ENCODE results near the gene TSPAN9.
"Not testable (repeated sequence)": the region's sequence is repeated elsewhere in the genome, so short reads cannot be mapped to it uniquely, and the experiment has no call there.

TSPAN9 gene

DNA sequence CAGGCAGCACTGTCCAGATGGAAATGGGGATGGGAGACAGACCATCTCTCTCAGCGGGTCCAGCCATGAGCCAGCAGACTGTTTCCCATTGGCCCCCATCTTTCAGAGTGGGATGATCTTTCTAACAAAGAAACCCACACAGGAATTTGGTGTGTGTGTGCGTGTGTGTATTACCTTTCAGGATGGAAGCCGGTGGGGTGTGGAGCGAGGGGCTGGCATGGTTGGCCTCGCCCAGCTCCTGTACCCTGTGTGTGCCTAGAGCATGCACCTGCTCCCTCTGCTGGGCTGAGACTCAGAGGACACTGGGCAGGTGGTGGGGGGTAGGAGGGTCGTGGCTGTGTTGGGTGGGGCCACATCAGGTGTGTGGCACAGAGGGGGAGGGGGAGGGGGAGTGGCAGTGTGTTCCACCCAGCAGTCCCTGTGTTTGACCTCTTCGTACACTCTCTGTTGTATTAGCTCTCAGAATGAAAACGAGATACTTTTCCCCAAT, 33.0 kb upstream of the TSPAN9 start:
- no peak for DNase-seq (ENCODE audit: low read depth)

DNA sequence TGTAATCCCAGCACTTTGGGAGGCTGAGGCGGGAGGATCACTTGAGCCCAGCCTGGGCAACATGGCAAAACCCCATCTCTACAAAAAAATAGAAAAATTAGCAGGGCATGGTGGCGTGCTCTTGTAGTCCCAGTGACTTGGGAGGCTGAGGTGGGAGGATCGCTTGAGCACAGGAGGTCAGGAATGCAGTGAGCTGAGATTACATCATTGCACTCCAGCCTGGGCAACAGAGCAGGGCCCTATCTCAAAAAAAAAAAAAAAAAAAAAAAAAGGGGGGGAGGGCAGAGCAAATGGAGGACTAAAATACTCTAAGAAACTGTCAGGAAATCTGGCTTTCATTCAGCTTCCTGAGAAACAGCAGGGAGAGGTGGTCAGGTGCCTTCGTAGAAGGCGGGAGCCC, 31.7 kb upstream of the TSPAN9 start:
- DNase-seq (ENCODE audit: low read depth), result no peak

DNA sequence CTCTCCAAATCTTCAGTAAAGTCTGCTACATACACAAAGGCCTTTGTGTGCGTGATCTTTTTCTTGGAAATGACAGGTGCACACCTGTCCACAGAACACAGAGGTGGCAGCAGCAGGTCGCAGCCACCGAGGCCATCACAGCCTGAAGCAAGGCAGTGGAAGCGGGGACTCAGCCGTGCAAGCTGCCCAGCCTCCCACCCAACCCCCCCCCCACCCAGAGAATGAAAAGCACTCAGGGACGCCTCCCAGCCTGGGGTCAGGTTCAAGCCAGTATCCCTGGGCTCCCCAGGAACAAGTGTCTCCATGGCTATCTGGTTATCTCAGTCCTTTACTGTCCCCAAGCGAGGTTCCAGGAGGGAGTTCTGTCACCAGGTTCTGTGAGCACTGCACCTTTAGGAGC, 31.2 kb upstream of the TSPAN9 start:
- no peak for DNase-seq (ENCODE audit: low read depth)

DNA sequence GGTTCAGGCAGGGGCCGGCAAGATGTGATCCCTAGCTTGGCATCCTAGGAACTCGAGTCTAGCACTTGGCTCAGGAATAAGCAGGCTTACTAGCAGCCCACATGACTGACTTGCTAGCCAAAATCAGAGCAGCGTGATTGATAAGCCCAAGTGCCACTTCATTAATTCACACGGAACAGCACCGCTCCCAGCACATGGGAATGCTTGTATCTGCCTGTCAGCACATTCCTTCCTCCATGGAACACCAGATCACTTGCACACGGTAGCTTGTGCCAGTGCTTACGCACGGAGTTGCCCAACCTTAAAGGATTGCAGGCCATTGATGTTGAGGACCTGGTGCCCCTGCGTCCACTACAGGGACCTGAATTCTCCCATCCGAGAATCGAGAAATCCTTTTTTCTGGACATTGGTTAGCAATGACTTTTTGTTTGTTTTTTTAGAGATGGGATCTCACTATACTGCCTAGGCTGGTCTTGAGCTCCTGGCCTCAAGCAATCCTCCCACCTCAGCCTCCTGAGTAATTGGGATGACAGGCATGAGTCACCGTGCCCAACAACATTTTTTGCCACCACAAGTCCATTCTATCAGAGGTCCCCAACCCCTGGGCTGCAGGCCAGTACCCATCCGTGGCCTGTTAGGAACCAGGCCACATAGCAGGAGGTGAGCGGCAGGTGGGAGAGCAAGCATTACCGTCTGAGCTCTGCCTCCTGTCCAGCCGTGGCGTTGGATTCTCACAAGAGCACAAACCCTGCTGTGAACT, 30.6 kb upstream of the TSPAN9 start:
- peak; percentile 51 for DNase-seq (ENCODE audit: low read depth)

DNA sequence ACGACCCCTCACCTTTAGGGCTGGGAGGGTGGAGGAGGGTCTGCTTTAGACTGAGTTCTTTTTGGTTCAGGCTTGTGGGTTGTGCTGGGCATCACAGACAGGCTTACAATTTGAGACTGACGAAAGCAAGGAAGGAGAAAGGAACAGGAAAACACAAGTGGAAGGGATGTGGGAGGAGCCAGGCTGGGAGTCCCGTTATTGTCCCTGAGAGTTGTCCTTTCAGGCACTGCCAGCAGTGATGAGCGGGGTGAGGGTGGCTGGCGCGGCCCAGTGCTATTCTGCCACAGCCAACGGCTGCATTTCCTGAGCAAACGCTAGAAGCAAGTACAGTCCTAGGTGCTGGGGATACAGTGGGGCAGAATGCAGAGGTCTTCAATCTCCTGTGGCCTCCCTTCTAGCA, 29.2 kb upstream of the TSPAN9 start:
- DNase-seq (ENCODE audit: low read depth), result no peak

DNA sequence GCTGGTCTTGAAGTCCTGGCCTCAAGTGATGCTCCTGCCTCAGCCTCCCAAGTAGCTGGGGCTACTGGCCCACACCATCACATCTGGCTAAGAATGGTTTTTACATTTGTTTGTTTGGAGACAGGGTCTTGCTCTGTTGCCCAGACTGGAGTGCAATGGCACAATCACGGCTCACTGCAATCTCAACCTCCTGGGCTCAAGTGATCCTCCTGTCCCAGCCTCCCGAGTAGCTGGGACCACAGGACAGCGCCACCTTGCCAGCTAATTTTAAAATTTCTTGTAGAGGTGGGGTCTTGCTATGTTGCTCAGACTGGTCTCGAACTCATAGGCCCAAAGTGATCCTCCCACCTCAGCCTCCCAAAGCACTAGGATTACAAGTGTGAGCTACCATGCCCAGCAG, 28.6 kb upstream of the TSPAN9 start:
- DNase-seq (ENCODE audit: low read depth), result no peak

DNA sequence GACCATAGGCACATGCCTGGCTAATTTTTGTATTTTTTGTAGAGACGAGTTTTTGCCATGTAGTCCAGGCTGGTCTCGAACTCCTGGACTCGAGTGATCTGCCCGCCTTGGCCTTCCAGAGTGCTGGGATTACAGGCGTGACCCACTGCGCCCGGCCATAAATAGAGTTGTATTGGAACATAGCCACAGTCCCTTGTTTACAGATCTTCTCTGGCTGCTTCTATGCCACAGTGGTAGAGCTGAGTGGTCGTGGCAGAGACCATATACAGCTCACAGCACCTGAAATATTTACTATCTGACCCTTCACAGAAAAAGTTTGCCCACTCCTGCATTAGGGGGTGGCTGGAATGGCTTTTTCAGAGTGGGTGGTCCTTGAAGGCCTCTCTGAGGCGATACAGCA, 28.0 kb upstream of the TSPAN9 start:
- no peak for DNase-seq (ENCODE audit: low read depth)

DNA sequence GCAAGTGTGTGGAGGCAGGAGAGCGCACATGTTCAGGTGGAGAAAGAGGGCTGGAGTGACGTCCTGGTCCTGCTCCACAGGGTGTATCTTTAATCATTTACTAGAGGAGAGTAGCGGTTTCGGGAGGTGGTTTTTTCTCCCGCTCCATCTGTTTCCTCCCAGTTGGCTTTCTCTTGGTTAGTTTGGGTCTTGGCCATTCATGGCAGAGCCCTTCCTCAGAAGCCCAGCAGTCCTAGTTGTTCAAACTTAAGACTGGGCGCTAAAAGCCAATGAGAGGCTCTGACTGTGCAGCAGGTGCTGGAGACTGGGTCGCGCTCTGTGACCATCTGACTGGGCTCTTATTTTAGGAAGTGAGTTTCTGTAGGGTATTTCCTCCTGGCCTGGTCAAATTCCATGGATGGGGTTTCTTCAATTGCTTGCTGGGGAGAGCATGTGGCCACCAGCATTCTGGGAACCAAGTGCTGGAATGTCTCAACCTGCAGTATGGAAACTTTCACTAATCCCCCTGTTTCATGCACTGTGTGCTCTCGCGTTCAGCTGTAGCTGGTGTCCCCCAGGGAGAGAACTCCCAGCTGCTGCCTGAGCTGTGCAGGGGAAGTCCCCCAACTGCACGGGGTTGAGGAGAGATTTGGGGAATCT, 27.4 kb upstream of the TSPAN9 start:
- DNase-seq (ENCODE audit: low read depth), result no peak

DNA sequence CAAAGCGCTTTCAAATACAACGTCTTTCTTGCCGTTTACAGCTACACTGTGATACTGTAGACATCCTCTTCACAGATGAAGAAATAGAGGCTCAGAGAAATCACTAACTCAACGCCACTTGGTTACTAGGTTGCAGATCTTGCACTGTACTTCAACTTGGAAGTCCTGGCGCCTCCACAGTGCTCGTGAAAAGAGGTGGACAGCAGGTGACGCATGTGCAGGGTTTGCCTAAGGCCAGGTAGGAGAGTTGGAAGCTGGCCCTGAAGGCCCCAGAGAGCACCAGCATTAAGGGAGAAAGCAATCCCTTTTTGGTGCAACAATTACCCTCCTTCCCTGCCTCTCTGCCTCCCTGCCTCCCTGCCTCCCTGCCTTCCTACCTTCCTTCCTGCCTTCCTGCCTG, 22.8 kb upstream of the TSPAN9 start:
- DNase-seq (ENCODE audit: low read depth), result no peak

DNA sequence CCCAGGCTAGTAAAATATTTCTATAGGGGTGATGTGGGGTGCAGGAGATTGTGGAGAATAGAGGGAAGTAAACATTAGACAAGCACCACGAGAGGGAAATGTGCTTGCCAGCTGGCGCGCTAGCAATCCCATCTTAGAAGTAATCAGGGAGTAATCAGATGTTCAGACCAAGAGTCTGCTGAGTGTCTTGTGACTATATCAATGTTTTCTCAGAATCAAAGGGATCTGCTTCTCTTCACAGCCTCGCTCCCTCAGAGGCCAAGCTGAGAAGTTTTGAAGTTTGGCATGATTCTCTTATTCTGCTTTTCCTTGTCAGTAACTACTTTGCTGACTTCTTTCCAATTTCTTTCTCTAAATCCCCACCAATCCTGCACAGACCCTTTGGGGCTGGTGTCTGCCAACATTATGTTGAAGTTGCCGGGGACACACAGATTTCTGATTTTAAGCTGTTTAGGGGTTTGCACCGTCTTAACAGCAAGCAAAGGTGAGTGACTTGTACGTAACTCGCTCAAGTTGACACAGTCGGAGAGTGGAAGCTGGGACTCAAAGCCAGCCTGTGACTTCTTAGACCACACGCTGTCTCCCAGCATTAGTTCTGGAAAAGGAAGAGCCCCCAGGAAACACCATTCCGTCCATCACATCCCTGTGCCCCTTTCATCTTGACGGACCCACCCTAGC, 22.0 kb upstream of the TSPAN9 start:
- DNase-seq (ENCODE audit: low read depth), result no peak

DNA sequence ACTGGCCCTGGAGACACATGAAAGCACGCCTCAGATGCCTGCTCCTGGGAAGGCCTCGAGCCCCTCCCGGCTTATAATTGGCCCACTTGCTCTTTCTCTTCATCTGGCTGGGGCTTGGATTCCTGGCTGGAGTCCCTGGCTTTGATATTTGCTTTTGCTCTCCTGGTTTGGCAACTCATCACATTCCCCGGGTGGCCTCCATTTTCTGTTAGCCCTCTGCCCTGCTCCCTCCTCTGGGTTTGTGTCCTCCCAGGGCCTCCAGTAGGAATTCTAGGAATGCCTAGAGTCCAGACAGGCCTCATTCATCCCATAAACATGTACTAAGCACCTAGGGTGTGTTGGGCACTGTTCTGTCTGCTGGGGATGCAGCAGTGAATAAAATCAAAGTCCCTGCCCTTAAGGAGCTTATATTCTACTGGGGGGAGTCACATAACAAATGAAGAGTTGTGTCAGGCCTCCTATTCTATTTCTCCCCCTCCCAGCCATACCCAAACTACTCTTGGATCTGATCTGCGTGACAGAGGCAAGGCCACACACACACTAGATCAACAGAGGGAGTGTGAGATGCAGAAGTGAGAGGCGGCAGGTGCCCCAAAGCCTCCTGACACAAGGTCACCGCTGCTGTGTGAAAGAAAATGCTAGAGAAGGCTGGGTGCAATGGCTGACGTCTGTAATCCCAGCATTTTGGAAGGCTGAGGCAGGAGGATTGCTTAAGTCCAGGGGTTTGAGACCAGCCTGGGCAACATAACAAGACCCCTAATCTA, 21.3 kb upstream of the TSPAN9 start:
- DNase-seq (ENCODE audit: low read depth), result no peak

DNA sequence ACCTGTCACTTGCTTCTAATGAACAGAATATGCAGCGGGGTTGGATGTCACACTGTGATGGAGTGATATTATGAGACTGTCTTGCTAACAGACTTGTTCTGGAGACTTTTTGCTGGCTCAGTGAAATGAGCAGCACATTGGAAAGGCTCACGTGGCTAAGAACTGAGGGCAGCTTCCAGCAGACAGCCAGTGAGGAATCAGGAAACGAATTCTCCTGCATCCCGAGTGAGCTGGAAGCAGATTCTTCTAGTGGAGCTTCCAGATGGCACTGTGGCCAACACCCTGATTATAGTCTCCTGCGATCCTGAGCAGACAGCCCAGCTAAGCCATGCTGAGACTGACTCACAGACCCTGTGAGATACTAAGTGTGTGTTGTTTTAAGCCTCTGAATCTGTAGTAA, 16.1 kb upstream of the TSPAN9 start:
- peak; percentile 40 for DNase-seq (ENCODE audit: low read depth)

DNA sequence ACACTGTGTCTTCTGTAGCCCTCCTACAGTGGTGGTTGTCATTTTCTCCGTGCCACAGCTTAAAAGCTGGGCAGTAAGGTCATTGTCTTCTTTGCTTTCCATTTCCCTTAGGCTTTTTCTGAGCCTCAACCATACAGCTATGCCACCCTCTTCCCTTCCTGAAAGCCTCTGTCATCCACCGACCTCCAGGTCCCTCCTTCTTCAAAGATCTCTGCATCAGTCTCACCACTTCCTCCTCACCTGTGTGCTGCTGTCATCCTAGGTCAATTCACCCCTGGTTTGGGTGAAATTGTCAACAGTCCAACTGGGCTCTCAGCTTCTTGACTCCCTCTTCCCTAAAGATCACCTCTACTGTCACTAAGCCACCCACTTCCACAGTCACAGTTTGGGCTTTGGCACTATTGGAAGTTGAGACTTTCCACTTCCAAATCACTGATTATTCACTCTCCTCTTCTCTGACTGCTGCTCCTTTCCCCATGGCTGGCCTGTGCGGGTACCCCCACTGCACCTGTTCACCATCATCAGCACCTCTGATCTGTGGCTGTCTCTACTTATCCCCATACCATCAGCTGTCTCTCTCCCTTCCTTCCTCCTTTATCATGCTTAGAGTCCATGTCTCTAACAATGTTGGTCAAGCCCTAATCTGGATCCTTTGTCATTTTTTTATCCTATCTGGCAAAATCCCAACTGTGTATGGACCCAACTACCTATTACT, 15.5 kb upstream of the TSPAN9 start:
- no peak for DNase-seq (ENCODE audit: low read depth)

DNA sequence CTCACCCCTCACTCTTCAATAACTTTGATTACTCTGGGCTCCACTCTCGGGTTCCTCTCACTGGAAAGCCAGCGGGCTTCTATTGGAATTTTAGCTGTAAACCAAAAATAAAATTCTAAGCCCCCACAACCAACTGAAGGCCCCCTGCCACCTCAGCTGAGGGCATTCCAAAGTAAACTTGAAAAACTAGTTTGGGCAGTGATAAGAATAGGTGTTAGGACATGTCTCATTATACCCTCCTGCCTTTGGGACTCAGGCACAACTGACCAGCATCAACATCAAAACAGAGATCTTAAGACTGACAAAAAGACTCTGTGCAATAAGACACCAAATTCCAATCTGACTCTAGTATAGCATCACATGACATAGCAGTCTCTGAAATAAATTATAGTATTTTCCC, 11.9 kb upstream of the TSPAN9 start:
- no peak for DNase-seq (ENCODE audit: low read depth)

DNA sequence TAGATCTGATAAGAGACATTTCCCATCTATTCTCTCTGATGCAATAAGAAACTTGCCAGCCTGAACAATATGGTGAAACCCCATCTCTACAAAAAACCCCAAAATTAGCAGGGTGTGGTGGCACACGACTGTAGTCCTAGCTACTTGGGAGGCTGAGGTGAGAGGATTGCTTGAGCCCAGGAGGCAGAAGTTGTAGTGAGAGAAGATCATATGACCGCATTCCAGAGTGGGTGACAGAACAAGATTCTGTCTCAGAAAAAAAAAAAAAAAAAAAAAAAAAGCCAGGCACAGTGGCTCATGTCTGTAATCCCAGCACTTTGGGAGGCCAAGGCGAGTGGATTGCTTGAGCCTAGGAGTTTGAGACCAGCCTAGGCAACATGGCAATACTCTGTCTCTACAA, 11.3 kb upstream of the TSPAN9 start:
- not testable (repeated sequence) for DNase-seq (ENCODE audit: low read depth)

DNA sequence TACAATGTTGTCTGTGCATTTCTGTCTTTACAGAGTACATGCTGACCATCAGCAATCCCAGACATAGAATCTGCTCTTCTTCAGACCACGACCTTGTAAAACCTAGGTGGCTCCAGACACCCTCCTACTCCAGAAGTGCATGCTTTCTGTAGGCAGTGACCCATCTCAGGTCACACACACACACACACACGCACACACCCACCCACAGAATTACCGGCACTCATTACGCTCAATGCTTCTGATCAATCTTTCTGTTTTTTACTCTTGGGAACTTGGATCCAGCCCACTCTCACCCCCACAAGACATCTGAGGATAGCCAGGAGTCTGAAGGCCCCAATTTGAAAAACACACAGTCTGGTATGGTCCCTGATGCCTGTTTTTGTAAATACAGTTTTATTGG, 7.5 kb upstream of the TSPAN9 start:
- DNase-seq (ENCODE audit: low read depth), result no peak

DNA sequence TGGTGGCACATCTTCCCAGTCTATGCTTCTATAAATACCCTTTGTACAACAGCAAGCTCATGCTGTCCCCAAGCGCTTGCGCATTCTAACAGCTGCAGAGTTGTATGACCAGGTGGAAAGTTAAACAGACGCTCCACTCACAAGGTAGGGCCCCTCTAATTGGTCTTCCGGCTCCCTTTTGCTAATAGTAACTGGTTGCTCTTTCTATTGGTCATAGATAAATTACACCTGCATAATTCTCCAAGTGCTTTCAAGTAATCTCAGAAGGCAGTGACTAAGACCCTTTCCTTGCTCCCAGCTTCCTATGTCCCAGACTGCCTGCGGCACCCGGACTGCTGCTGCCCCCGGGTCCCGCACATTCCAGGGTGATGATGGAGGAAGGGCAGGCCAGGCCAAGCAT, 6.1 kb upstream of the TSPAN9 start:
- no peak for DNase-seq (ENCODE audit: low read depth)

DNA sequence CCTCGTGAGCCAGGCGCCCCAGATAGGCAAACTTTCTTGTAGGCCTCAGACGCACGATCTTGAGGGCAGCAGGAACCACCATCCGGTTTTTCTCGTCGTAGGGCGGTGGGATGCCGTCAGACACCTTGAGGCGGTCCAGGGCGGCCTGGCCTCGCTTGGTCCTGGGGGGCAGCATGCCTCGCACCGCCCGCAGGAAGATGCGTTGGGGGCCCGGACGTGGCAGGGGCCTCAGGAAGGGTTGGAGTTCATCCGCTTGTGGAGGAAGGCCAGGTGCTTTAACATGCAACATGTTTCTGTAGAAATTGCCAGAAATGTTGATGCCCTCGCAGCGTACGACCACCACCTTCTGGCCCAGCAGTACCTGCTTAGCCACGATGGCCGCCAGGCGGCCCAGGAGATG, 5.5 kb upstream of the TSPAN9 start:
- no peak for DNase-seq (ENCODE audit: low read depth)

DNA sequence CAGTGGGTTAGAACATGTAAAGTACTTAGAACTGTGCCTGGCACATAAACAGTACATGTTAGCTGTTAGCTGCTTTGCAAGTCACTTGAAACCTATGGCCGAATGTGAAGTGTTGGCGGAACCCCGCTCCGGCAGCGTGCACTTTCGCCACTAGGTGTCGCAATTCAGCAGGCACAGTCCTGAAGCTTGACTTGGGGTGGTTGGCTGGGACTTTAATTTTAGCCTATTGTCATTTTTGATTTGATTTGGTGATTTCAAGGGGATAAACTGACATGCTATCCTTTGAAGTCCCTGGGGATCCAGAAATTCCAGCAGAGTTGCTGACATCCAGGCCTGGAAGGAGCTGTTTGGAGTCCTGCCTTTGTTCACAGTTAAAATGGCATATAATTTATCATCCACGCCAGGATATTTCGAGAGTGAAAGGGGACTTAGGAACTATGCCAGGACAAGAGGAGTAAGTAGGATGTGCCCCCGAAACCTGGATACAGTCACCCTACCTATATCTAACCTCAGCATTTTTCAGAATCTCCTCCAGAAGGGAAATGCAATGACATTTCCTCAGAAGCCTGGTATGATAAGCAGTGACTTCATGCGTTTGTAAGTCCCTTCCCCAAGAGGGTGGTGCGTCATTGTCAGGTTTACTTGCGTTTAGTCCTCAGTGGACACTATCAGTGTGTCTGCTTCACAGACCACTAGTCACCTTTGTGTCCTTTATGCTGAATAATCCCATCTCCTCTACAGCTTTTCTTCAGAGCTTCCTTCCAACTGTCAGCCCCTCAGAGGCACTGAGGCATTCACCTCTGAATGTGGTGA, 3.5 kb upstream of the TSPAN9 start:
- DNase-seq (ENCODE audit: low read depth), result peak; percentile 79

DNA sequence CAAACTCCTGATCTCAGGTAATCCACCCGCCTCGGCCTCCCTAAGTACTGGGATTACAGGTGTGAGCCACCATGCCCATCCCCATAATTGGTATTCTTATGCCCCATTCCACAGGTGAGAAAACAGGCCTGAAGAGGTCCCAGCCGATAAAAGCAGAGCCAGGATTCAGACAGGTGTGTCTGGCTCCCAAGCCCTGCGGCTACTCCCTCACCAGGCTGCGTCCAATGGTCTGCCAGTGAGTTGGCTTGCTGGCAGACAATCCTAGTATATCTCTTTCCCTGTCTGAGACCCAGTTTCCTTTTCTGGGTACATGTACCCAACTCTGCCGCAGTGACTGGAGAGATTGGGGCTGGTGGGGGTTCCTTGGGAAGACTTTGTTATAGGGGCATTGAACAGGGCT, 1.9 kb upstream of the TSPAN9 start:
- DNase-seq (ENCODE audit: low read depth), result no peak

DNA sequence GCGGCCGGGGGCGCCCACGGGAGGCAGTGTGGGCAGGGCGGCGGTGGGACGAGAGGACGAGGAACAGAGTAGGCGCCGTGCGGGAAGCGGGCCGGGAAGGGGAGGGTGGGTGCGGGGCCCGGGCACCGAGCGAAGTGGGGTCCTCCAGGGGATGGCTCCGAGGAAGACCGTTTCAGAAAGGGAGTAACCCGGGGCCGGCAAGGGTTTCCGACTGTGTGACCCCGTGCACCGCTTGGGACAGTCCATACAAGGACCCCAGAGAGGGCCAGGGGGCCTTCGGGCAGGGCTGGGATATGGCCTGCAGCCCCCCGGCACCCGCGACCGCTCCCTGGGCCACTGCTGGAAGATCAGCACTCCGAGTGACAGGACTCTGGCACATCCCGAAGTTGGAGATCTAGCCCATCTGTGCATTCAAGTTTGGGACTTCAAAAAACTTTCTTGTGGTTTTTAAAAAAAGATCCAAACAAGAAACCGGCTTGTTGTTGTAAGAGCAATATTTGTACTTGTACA, 448 bp downstream of the TSPAN9 start:
- peak; percentile 54 for DNase-seq (ENCODE audit: low read depth)
